ENCODE measurements around the gene TLL1. TPM values are rescaled to one million over a fixed set of nuclear protein-coding genes. Genes with fewer than 3 reads are reported as not detected.

Gene TLL1
- polyA plus RNA-seq, 6 donors from 2014 or later = not detected

GRCh38 chr4:166065324-166065723 is 192.3 kb downstream of the TLL1 start:
- no peaks in the 10 kb centered on the region for H3K36me3 Mint-ChIP-seq
- H3K27ac Mint-ChIP-seq = no peak overlapping the region
- no peaks in the 10 kb centered on the region for H3K27me3 Mint-ChIP-seq
- H3K4me1 Mint-ChIP-seq = no peaks in the 10 kb centered on the region
- no peak for ATAC-seq (ENCODE audit: low read depth in 2 of 2)
- no peaks in the 10 kb centered on the region for H3K9me3 Mint-ChIP-seq
- no peak for DNase-seq
- H3K4me3 Mint-ChIP-seq = no peak overlapping the region

GRCh38 chr4:166066936-166067335 is 193.9 kb downstream of the TLL1 start:
- H3K9me3 Mint-ChIP-seq = no peaks in the 10 kb centered on the region
- H3K27me3 Mint-ChIP-seq = no peaks in the 10 kb centered on the region
- H3K27ac Mint-ChIP-seq = no peak overlapping the region

GRCh38 chr4:166067915-166068314 is 194.9 kb downstream of the TLL1 start:
- Mint-ChIP-seq H3K4me1 (no peaks in the 10 kb centered on the region), H3K27me3 (no peaks in the 10 kb centered on the region), H3K9me3 (no peaks in the 10 kb centered on the region), H3K36me3 (no peaks in the 10 kb centered on the region), H3K4me3 (no peak overlapping the region), H3K27ac (no peak overlapping the region)
- DNase-seq = no peak
- no peak for ATAC-seq (ENCODE audit: low read depth in 2 of 2)

More at GRCh38 chr4:166066936-166067335, 193.9 kb downstream of the TLL1 start:
- Mint-ChIP-seq H3K36me3 (no peaks in the 10 kb centered on the region), H3K4me3 (no peak overlapping the region), H3K4me1 (no peaks in the 10 kb centered on the region)
- DNase-seq (no peak), ATAC-seq (ENCODE audit: low read depth in 2 of 2) (no peak)

- ATAC-seq (ENCODE audit: low read depth in 2 of 2) (no peak), DNase-seq (no peak)
- no peak overlapping the region for H3K27ac Mint-ChIP-seq
- H3K27me3 Mint-ChIP-seq = no peaks in the 10 kb centered on the region
- no peaks in the 10 kb centered on the region for H3K36me3 Mint-ChIP-seq
- H3K4me3 Mint-ChIP-seq = no peak overlapping the region
- no peaks in the 10 kb centered on the region for H3K4me1 Mint-ChIP-seq
- no peaks in the 10 kb centered on the region for H3K9me3 Mint-ChIP-seq
These were observed 200.7 kb downstream of the TLL1 start for GRCh38 chr4:166073783-166074182.

DNA sequence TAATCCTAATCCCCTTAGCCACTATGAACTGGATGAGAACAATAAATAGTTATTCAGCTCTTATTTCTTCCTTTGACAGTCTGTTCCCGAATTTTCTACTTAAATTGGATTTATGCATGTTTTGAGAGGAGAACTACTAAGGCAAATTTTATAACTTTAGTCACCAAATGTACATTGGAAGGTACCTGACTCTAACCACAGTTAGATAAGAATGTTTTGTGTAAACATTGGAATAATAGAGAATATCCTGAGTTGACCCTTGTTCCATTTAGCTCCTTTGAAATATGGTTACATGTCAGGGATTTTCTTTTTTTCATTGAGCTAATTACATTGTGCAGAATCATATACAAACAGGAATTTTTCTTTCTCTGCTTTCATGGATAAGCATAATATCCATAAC is 202.6 kb downstream of the TLL1 start:
- Mint-ChIP-seq H3K27me3 (no peaks in the 10 kb centered on the region), H3K4me1 (no peaks in the 10 kb centered on the region), H3K36me3 (no peaks in the 10 kb centered on the region), H3K4me3 (no peak overlapping the region), H3K27ac (no peak overlapping the region), H3K9me3 (peaks cover 0 to 5% (median 0%) of the 10 kb centered on the region in 7 donors)
- ATAC-seq (ENCODE audit: low read depth in 2 of 2) = no peak
- DNase-seq = no peak

DNA sequence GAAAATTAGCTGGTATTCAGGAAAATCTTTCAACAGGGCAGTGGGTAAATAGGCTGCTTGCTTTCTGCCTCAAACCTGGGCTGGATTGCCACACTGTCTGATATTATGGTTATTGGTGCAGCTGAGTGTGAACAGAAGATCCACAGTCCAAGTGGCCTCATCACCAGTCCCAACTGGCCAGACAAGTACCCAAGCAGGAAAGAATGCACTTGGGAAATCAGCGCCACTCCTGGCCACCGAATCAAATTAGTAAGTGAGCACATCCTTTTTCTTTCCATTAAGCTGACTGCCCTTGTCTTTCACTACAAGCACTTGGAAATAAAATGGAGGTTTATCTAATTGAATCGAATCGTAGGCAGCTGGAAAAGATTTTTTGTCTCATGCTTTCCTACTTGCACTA is 204.7 kb downstream of the TLL1 start:
- no peak overlapping the region for H3K4me3 Mint-ChIP-seq
- peaks cover 0 to 5% (median 2%) of the 10 kb centered on the region in 7 donors for H3K9me3 Mint-ChIP-seq
- H3K36me3 Mint-ChIP-seq = no peaks in the 10 kb centered on the region
- H3K27ac Mint-ChIP-seq = no peak overlapping the region
- DNase-seq (no peak), ATAC-seq (ENCODE audit: low read depth in 2 of 2) (no peak)
- no peaks in the 10 kb centered on the region for H3K4me1 Mint-ChIP-seq
- no peaks in the 10 kb centered on the region for H3K27me3 Mint-ChIP-seq

GRCh38 chr4:166078383-166078782 is 205.3 kb downstream of the TLL1 start:
- Mint-ChIP-seq H3K9me3 (peaks cover 0 to 5% (median 2%) of the 10 kb centered on the region in 7 donors), H3K4me3 (no peak overlapping the region), H3K27ac (no peak overlapping the region), H3K4me1 (no peaks in the 10 kb centered on the region), H3K36me3 (no peaks in the 10 kb centered on the region), H3K27me3 (no peaks in the 10 kb centered on the region)
- ATAC-seq (ENCODE audit: low read depth in 2 of 2) = no peak
- no peak for DNase-seq

DNA sequence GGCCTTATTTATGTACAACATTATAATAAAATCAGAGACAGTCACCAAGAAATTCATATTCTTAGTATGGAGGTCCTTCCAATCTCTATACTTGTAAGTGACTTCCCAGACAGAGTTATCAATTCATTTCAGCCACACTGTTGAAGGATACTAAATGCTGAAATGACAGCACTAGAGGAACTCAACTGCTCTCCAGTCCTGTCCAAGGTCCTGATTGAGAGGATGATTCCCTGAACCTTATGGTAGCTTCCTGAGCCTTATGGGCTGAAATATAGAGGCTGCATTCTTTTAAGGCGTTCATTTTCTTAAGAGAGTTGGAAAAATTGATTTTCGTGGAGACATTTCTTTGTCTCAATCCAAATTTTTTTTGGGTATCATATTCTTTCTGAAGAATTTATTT is 205.9 kb downstream of the TLL1 start:
- no peaks in the 10 kb centered on the region for H3K36me3 Mint-ChIP-seq
- peaks cover 0 to 5% (median 2%) of the 10 kb centered on the region in 7 donors for H3K9me3 Mint-ChIP-seq
- ATAC-seq (ENCODE audit: low read depth in 2 of 2) (no peak), DNase-seq (no peak)
- no peak overlapping the region for H3K4me3 Mint-ChIP-seq
- no peak overlapping the region for H3K27ac Mint-ChIP-seq
- H3K27me3 Mint-ChIP-seq = no peaks in the 10 kb centered on the region
- no peaks in the 10 kb centered on the region for H3K4me1 Mint-ChIP-seq

DNA sequence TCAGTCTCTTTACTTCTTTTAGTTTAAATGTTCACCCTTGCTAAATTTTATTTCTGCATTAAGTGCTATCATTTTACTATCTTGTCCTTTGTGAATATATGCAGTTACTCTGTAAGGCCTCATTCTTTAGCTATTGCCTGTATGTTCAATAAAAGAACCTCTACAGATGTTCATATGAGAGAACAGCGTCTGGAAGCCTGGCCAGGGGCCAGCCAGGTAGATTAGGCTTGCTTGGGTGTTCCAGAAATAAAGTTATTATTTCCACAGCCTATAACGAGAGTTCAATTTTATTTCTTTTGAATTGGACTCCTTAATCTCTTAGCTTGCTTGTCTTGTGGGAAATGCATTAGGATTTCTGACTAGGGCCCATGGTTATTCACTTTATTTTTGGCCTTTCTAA is 214.5 kb downstream of the TLL1 start:
- Mint-ChIP-seq H3K9me3 (no peaks in the 10 kb centered on the region), H3K27ac (no peak overlapping the region), H3K4me3 (no peak overlapping the region), H3K4me1 (no peaks in the 10 kb centered on the region), H3K36me3 (no peaks in the 10 kb centered on the region), H3K27me3 (no peaks in the 10 kb centered on the region)
- ATAC-seq (ENCODE audit: low read depth in 2 of 2) (no peak), DNase-seq (no peak)

DNA sequence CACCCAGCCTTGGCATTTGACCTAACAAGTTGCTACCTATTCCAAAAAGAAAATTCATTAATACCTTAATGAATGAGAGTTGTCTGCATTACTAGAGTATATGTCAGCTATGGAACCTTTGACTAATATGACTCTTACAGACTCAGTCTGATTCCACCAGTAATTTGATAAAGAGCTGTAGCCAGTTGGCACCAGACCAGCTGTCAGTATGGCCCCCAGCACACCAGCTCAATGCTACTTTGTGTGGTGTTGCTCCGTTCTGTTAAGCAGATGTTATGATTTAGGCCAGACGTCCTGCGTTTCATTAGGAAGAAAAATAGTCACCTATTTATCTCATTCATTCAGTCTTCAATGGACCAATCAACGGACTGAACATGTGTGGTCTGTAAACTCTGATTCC is 215.5 kb downstream of the TLL1 start:
- H3K4me1 Mint-ChIP-seq = no peaks in the 10 kb centered on the region
- H3K27ac Mint-ChIP-seq = no peak overlapping the region
- no peak overlapping the region for H3K4me3 Mint-ChIP-seq
- no peak for ATAC-seq (ENCODE audit: low read depth in 2 of 2)
- no peak for DNase-seq
- no peaks in the 10 kb centered on the region for H3K36me3 Mint-ChIP-seq
- H3K9me3 Mint-ChIP-seq = no peaks in the 10 kb centered on the region
- no peaks in the 10 kb centered on the region for H3K27me3 Mint-ChIP-seq

- Mint-ChIP-seq H3K9me3 (no peaks in the 10 kb centered on the region), H3K36me3 (no peaks in the 10 kb centered on the region), H3K4me3 (no peak overlapping the region), H3K4me1 (no peaks in the 10 kb centered on the region), H3K27me3 (no peaks in the 10 kb centered on the region), H3K27ac (no peak overlapping the region)
- ATAC-seq (ENCODE audit: low read depth in 2 of 2) (no peak), DNase-seq (no peak)
These were observed 218.1 kb downstream of the TLL1 start for GRCh38 chr4:166091146-166091545.

DNA sequence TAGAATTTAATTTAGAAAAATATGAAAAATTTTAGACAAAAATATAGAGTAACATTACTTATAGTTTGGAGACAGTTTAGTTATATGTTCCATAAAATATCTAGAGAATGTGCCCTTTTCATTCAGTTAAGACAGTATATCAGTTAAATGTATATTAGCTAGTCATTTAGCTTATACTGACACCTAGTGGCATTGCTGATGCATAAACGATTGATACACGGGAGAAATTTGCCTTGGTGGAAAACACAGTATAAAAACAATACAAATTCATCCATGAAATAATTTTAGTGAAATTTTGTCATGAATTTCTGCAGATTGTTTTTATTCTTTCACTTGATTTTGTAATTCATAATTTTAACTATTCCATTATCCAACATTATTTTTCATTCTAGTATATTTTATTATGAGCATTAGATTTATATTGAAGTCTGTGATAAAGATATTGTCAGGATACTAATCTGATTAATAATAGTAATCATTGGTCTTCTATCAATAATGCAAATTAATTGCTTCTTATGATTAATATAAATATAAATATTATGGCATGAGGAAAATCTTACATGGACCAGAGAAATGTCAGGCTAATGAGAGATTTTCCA is 219.0 kb downstream of the TLL1 start:
- no peak overlapping the region for H3K27ac Mint-ChIP-seq
- DNase-seq = no peak
- H3K4me1 Mint-ChIP-seq = no peaks in the 10 kb centered on the region
- H3K27me3 Mint-ChIP-seq = no peaks in the 10 kb centered on the region
- no peaks in the 10 kb centered on the region for H3K36me3 Mint-ChIP-seq
- no peak for ATAC-seq (ENCODE audit: low read depth in 2 of 2)
- H3K4me3 Mint-ChIP-seq = no peak overlapping the region
- H3K9me3 Mint-ChIP-seq = no peaks in the 10 kb centered on the region

- H3K4me1 Mint-ChIP-seq = no peaks in the 10 kb centered on the region
- no peaks in the 10 kb centered on the region for H3K36me3 Mint-ChIP-seq
- DNase-seq (no peak), ATAC-seq (ENCODE audit: low read depth in 2 of 2) (no peak)
- no peak overlapping the region for H3K4me3 Mint-ChIP-seq
- no peak overlapping the region for H3K27ac Mint-ChIP-seq
- H3K9me3 Mint-ChIP-seq = no peaks in the 10 kb centered on the region
- H3K27me3 Mint-ChIP-seq = no peaks in the 10 kb centered on the region
These were observed 219.8 kb downstream of the TLL1 start for GRCh38 chr4:166092797-166093290.

GRCh38 chr4:166104623-166105022 is 231.6 kb downstream of the TLL1 start:
- Mint-ChIP-seq H3K4me3 (no peak overlapping the region), H3K36me3 (no peaks in the 10 kb centered on the region), H3K27me3 (peaks cover 0 to 3% (median 0%) of the 10 kb centered on the region in 3 donors), H3K4me1 (no peaks in the 10 kb centered on the region), H3K9me3 (peaks cover 0 to 10% (median 4%) of the 10 kb centered on the region in 7 donors), H3K27ac (no peak overlapping the region)
- DNase-seq (no peak), ATAC-seq (ENCODE audit: low read depth in 2 of 2) (no peak)

DNA sequence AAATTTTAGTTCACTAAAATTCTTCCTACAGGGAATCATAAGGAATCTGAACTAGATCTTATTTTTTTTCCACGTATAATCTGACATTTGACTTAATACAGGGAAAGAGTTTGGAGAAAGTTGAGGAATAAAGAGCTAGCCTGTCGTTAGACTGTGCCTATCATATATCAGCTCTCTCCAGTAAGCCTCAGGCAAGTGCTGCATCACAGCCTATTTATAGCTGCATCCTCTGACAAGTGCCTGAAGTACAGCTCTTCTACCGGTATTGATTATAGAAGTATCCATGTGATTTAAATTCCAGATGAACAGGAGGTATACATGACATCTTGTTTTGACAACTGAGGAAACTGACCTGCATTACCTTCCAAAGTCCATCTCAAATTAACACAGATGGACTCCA is 248.9 kb downstream of the TLL1 start:
- no peak overlapping the region for H3K4me3 Mint-ChIP-seq
- ATAC-seq (ENCODE audit: low read depth in 2 of 2) (no peak), DNase-seq (no peak)
- H3K27ac Mint-ChIP-seq = no peak overlapping the region
- H3K9me3 Mint-ChIP-seq = no peaks in the 10 kb centered on the region
- no peaks in the 10 kb centered on the region for H3K27me3 Mint-ChIP-seq
- no peaks in the 10 kb centered on the region for H3K36me3 Mint-ChIP-seq
- H3K4me1 Mint-ChIP-seq = no peaks in the 10 kb centered on the region

All from naive B cell (primary cell).